GM12878 (cell line): ENCODE data around the gene COQ8B.
A peak's percentile ranks its signal among the peaks of the same experiment; 100 is the strongest.

Experiments used
- BHLHE40 ChIP-seq, 2 experiments: fragments of 450-650 bp in 1 of 2; IDR thresholded peaks; 2 replicates each; pipeline ENCODE4 v1.6.1; 2011 to 2017; ENCODE audit warnings: low read depth in 2 of 2, borderline replicate concordance in 1 of 2, improper control_type of control experiment in 1 of 2, low read length in 1 of 2, mild to moderate bottlenecking in 1 of 2
- BRCA1 ChIP-seq: IDR thresholded peaks from 2 replicates; pipeline ENCODE4 v1.6.1; 2011; ENCODE audit warnings: low read depth, low read length, improper control_type of control experiment
- CHD1 ChIP-seq: IDR thresholded peaks from 2 replicates; pipeline ENCODE4 v1.6.1; 2012; ENCODE audit warnings: low read depth, low read length, improper control_type of control experiment
- EP300 ChIP-seq, 2 experiments: fragments of 150-350 bp in 1 of 2; IDR thresholded peaks; 2 replicates each; pipeline ENCODE4 v1.6.1; 2011 to 2012; ENCODE audit warnings: low read depth in 2 of 2, low read length in 2 of 2, borderline replicate concordance in 1 of 2, improper control_type of control experiment in 1 of 2, inconsistent platforms in 1 of 2; ENCODE audit not compliant: control insufficient read depth in 1 of 2
- EZH2 ChIP-seq: IDR thresholded peaks from 2 replicates; pipeline ENCODE4 v1.6.1; 2012; ENCODE audit warnings: low read depth, mild to moderate bottlenecking, control low read depth, inconsistent platforms, low read length, borderline replicate concordance; ENCODE audit not compliant: control insufficient read depth
- FOXM1 ChIP-seq: IDR thresholded peaks from 2 replicates; pipeline ENCODE4 v1.6.1; 2012; ENCODE audit warnings: low read depth, mild to moderate bottlenecking, inconsistent platforms, low read length, moderate library complexity
- LARP7 ChIP-seq: fragments of 450-650 bp; IDR thresholded peaks from 2 replicates; pipeline ENCODE4 v1.6.1; 2017; ENCODE audit warnings: mild to moderate bottlenecking
- POLR2A ChIP-seq: IDR thresholded peaks from 2 replicates; pipeline ENCODE4 v1.6.1; 2011; ENCODE audit warnings: low read depth, mild to moderate bottlenecking, low read length
- RFX5 ChIP-seq: IDR thresholded peaks from 2 replicates; pipeline ENCODE4 v1.6.1; 2011; ENCODE audit warnings: low read depth, low read length, improper control_type of control experiment
- SMC3 ChIP-seq: IDR thresholded peaks from 2 replicates; pipeline ENCODE4 v1.6.1; 2011; ENCODE audit warnings: low read length, improper control_type of control experiment, borderline replicate concordance
- TAF1 ChIP-seq: IDR thresholded peaks from 2 replicates; pipeline ENCODE4 v1.6.1; 2011; ENCODE audit warnings: mild to moderate bottlenecking, low read depth, low read length, borderline replicate concordance
- TCF7 ChIP-seq: IDR thresholded peaks from 2 replicates; pipeline ENCODE4 v1.6.1; 2014; ENCODE audit warnings: antibody characterized with exemption, borderline replicate concordance
- ZNF274 ChIP-seq: IDR thresholded peaks from one replicate; pipeline ENCODE4 v1.8.0; 2011; ENCODE audit not compliant: insufficient read length, insufficient read depth
- TF ChIP-seq, protein P1 (sequence below), 3 experiments: IDR thresholded peaks in 2 of 3; conservative IDR thresholded peaks in 1 of 3; 2 replicates each; pipeline ENCODE4 v1.5.1; 2011; ENCODE audit warnings: low read depth in 3 of 3, low read length in 3 of 3, mild to moderate bottlenecking in 3 of 3, control low read depth in 2 of 3, moderate library complexity in 2 of 3, inconsistent platforms in 1 of 3, mixed read lengths in 1 of 3; ENCODE audit not compliant: control insufficient read depth in 2 of 3, insufficient read depth in 1 of 3; ENCODE audit errors: extremely low read depth in 1 of 3

DNA sequence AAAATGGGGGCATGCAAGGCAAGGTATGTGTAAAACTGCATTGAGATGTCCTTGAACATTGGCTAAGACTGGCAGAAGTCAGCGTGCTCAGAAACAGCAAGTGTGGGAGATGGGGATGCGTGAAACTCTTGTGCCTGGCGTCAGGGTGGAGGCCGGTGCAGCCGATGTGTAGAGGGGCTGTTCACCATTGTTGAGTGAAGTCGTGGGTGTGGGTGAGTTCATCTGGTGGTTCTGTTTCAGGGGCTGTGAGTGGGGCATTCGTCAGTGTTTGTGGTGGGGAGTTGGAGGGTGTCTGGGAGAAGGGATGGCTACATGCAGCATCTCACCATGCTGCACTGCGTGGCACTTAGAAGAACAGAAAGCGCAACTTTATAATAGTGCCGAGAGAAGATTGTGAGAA, 47.3 kb upstream of the COQ8B start:
- TF ChIP-seq FOXM1 = no peak
- TF ChIP-seq RFX5 = no peak
- TF ChIP-seq, protein P1, sequence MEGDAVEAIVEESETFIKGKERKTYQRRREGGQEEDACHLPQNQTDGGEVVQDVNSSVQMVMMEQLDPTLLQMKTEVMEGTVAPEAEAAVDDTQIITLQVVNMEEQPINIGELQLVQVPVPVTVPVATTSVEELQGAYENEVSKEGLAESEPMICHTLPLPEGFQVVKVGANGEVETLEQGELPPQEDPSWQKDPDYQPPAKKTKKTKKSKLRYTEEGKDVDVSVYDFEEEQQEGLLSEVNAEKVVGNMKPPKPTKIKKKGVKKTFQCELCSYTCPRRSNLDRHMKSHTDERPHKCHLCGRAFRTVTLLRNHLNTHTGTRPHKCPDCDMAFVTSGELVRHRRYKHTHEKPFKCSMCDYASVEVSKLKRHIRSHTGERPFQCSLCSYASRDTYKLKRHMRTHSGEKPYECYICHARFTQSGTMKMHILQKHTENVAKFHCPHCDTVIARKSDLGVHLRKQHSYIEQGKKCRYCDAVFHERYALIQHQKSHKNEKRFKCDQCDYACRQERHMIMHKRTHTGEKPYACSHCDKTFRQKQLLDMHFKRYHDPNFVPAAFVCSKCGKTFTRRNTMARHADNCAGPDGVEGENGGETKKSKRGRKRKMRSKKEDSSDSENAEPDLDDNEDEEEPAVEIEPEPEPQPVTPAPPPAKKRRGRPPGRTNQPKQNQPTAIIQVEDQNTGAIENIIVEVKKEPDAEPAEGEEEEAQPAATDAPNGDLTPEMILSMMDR (IDR thresholded peaks at IDR 0.05 in 2 of 3, conservative IDR thresholded peaks at IDR 0.05 in 1 of 3; ENCODE audit: control insufficient read depth in 2 of 3, extremely low read depth in 1 of 3, insufficient read depth in 1 of 3, low read depth in 3 of 3, low read length in 3 of 3) = no peak
- no peak for TF ChIP-seq BRCA1
- no peak for TF ChIP-seq BHLHE40 (IDR thresholded peaks at IDR 0.05; ENCODE audit: borderline replicate concordance in 1 of 2, low read depth in 2 of 2, low read length in 1 of 2)
- no peak for TF ChIP-seq EZH2
- no peak for TF ChIP-seq TAF1
- TF ChIP-seq EP300 (IDR thresholded peaks at IDR 0.05; ENCODE audit: borderline replicate concordance in 1 of 2, control insufficient read depth in 1 of 2, low read depth in 2 of 2, low read length in 2 of 2) = no peak
- no peak for TF ChIP-seq TCF7
- TF ChIP-seq POLR2A = peak; percentile 38
- no peak for TF ChIP-seq ZNF274
- no peak for TF ChIP-seq LARP7
- no peak for TF ChIP-seq SMC3
- no peak for TF ChIP-seq CHD1
